Left renal pelvis (tissue), 4 donors: ENCODE results near the gene CREB3. TPM values are rescaled to one million over a fixed set of nuclear protein-coding genes. Genes with fewer than 3 reads are reported as not detected.
A peak's percentile ranks its signal among the peaks of the same experiment; 100 is the strongest.

Experiments
- DNase-seq, 4 donors: peaks; one replicate each; pipeline ENCODE4 v3.0.0-alpha.2; 2013; ENCODE audit warnings: low read depth in 4 of 4, low spot score in 3 of 4
- polyA plus RNA-seq, 4 donors: library from polyadenylated mRNA; unstranded; fragments of 120-200 nt; gene quantifications; one replicate each; pipeline ENCODE4 v1.2.1, GENCODE V29; 2013; ENCODE audit not compliant: insufficient read length in 4 of 4

CREB3 gene
- polyA plus RNA-seq, 4 donors: 33.8 to 43.0 (median 39.2) TPM

GRCh38 chr9:35746583-35746982, 14.1 kb downstream of the CREB3 start:
- no peak for DNase-seq

GRCh38 chr9:35748242-35748857, 15.9 kb downstream of the CREB3 start:
- no peak for DNase-seq

GRCh38 chr9:35748858-35749514, 16.5 kb downstream of the CREB3 start, which contains the start of the genes GBA2 and RGP1:
Gene GBA2 (minus strand): TSS chr9:35749228. CDS start chr9:35748704, 524 bp downstream.
Gene RGP1 (plus strand): TSS chr9:35749287. CDS start chr9:35749756, 469 bp downstream.
- DNase-seq: peak in 1 of 4 donors; percentile 40

GRCh38 chr9:35749515-35750255, 17.2 kb downstream of the CREB3 start:
- no peak for DNase-seq

GRCh38 chr9:35750256-35750531, 17.7 kb downstream of the CREB3 start:
- no peak for DNase-seq

- DNase-seq: no peak
Observed at GRCh38 chr9:35753466-35753865, 21.0 kb downstream of the CREB3 start.

- no peak for DNase-seq
Observed at GRCh38 chr9:35754264-35754663, 21.8 kb downstream of the CREB3 start, which contains the start of gene MSMP. Gene MSMP (minus strand): TSS chr9:35754276. CDS start chr9:35754129, 147 bp downstream.

- no peak for DNase-seq
Observed at GRCh38 chr9:35755071-35755470, 22.6 kb downstream of the CREB3 start.

- peak in 1 of 4 donors; percentile 51 for DNase-seq
Observed at GRCh38 chr9:35756275-35757225, 24.1 kb downstream of the CREB3 start.

- no peak for DNase-seq
Observed at GRCh38 chr9:35757226-35757891, 24.9 kb downstream of the CREB3 start.

- DNase-seq: no peak
Observed at GRCh38 chr9:35757892-35758275, 25.4 kb downstream of the CREB3 start.

GRCh38 chr9:35758475-35759050, 26.1 kb downstream of the CREB3 start:
- no peak for DNase-seq

GRCh38 chr9:35759795-35760194, 27.3 kb downstream of the CREB3 start:
- DNase-seq: no peak

GRCh38 chr9:35760651-35761050, 28.2 kb downstream of the CREB3 start:
- DNase-seq: no peak

- DNase-seq: no peak
Observed at GRCh38 chr9:35763181-35763580, 30.7 kb downstream of the CREB3 start.

GRCh38 chr9:35763803-35764202, 31.3 kb downstream of the CREB3 start:
- DNase-seq: no peak

- no peak for DNase-seq
Observed at GRCh38 chr9:35766997-35767396, 34.5 kb downstream of the CREB3 start.

GRCh38 chr9:35767458-35767857, 35.0 kb downstream of the CREB3 start:
- no peak for DNase-seq

- DNase-seq: no peak
Observed at GRCh38 chr9:35769763-35770162, 37.3 kb downstream of the CREB3 start.

GRCh38 chr9:35771075-35771433, 38.6 kb downstream of the CREB3 start:
- DNase-seq: no peak
